ENCODE measurements around the gene SLC22A31. TPM values are rescaled to one million over a fixed set of nuclear protein-coding genes. Genes with fewer than 3 reads are reported as not detected.
A peak's percentile ranks its signal among the peaks of the same experiment; 100 is the strongest.

SLC22A31 gene
- total RNA-seq, 5 donors from 2014 or later (not counting 1 experiment from before 2014, with no cell fraction given): 0.49 to 2.7 (median 1.3) TPM

- ChIA-PET POLR2A (no interaction called here), CTCF (interaction anchor here in 1 of 2 donors (0.5 kb wide), 1 partner anchor 30 kb away, joined by 4 read pairs; no protein-coding TSS in a partner anchor)
- no peak overlapping the region for H3K27ac ChIP-seq (ENCODE audit: low read length)
- peaks cover 9% of the 10 kb centered on the region for H3K36me3 Mint-ChIP-seq
- H3K36me3 ChIP-seq (ENCODE audit: control insufficient read depth in 2 of 2, extremely low read depth in 1 of 2, insufficient read depth in 1 of 2, low read length in 1 of 2): peaks cover 4 to 13% of the 10 kb centered on the region in 2 donors
- no peak overlapping the region for H3K4me3 Mint-ChIP-seq
- H3K4me1 Mint-ChIP-seq: peaks cover 0 to 2% (median 0%) of the 10 kb centered on the region in 3 donors
- H3K4me3 ChIP-seq (ENCODE audit: control insufficient read depth in 1 of 2, extremely low read depth in 1 of 2, low read length in 1 of 2): no peak overlapping the region
- WGBS (ENCODE audit: insufficient coverage): 83% methylated on average over 12 of the region's 19 CpGs
- ATAC-seq (replicated peaks in 1 of 4): no peak
- no peaks in the 10 kb centered on the region for H3K9me3 ChIP-seq
- peaks cover 0 to 2% of the 10 kb centered on the region in 2 experiments for H3K27me3 ChIP-seq (replicated peaks in 1 of 2; ENCODE audit: control insufficient read depth in 2 of 2, extremely low read depth in 1 of 2, insufficient read depth in 2 of 2, low read length in 1 of 2)
- peaks cover 0 to 9% of the 10 kb centered on the region in 2 experiments for H3K4me1 ChIP-seq (ENCODE audit: control insufficient read depth in 1 of 2, extremely low read depth in 1 of 2, insufficient read depth in 2 of 2, low read length in 2 of 2)
- H3K27ac Mint-ChIP-seq: no peak overlapping the region
- no peak for DNase-seq
- no peaks in the 10 kb centered on the region for H3K9me3 Mint-ChIP-seq
- H3K27me3 Mint-ChIP-seq: no peaks in the 10 kb centered on the region
Measured at GRCh38 chr16:89155184-89155679, 45.1 kb downstream of the SLC22A31 start.

GRCh38 chr16:89154390-89155183, 45.8 kb downstream of the SLC22A31 start:
- H3K27ac ChIP-seq (ENCODE audit: low read length): no peak overlapping the region
- no peak overlapping the region for H3K27ac Mint-ChIP-seq

GRCh38 chr16:89153848-89154271, 46.5 kb downstream of the SLC22A31 start:
- Histone ChIP-seq H3K4me3 (ENCODE audit: control insufficient read depth in 1 of 2, extremely low read depth in 1 of 2, low read length in 1 of 2) (no peak overlapping the region), H3K9me3 (no peaks in the 10 kb centered on the region), H3K27ac (ENCODE audit: low read length) (no peak overlapping the region), H3K4me1 (ENCODE audit: control insufficient read depth in 1 of 2, extremely low read depth in 1 of 2, insufficient read depth in 2 of 2, low read length in 2 of 2) (peaks cover 0 to 6% of the 10 kb centered on the region in 2 experiments), H3K27me3 (replicated peaks in 1 of 2; ENCODE audit: control insufficient read depth in 2 of 2, extremely low read depth in 1 of 2, insufficient read depth in 2 of 2, low read length in 1 of 2) (peaks cover 0 to 2% of the 10 kb centered on the region in 2 experiments), H3K36me3 (ENCODE audit: control insufficient read depth in 2 of 2, extremely low read depth in 1 of 2, insufficient read depth in 1 of 2, low read length in 1 of 2) (peaks cover 4 to 20% of the 10 kb centered on the region in 2 donors)
- H3K4me1 Mint-ChIP-seq: peaks cover 0 to 2% (median 0%) of the 10 kb centered on the region in 3 donors
- 93% methylated on average over 17 of the region's 19 CpGs for WGBS (ENCODE audit: insufficient coverage)
- H3K27ac Mint-ChIP-seq: no peak overlapping the region
- CTCF ChIA-PET: no interaction called here
- ATAC-seq (replicated peaks in 1 of 4): peak in 1 of 4 experiments; percentile 14
- H3K4me3 Mint-ChIP-seq: no peak overlapping the region
- peaks cover 3 to 6% (median 5%) of the 10 kb centered on the region in 3 donors for H3K9me3 Mint-ChIP-seq
- POLR2A ChIA-PET: no interaction called here
- no peak for DNase-seq
- H3K27me3 Mint-ChIP-seq: no peaks in the 10 kb centered on the region
- H3K36me3 Mint-ChIP-seq: peaks cover 23% of the 10 kb centered on the region

More at GRCh38 chr16:89154390-89155183, 45.8 kb downstream of the SLC22A31 start:
- ATAC-seq (replicated peaks in 1 of 4): peak in 1 of 4 experiments; percentile 22
- H3K36me3 ChIP-seq (ENCODE audit: control insufficient read depth in 2 of 2, extremely low read depth in 1 of 2, insufficient read depth in 1 of 2, low read length in 1 of 2): peaks cover 4 to 14% of the 10 kb centered on the region in 2 donors
- Mint-ChIP-seq H3K4me3 (no peak overlapping the region), H3K27me3 (no peaks in the 10 kb centered on the region), H3K36me3 (peaks cover 16% of the 10 kb centered on the region), H3K4me1 (peaks cover 0 to 2% (median 0%) of the 10 kb centered on the region in 3 donors), H3K9me3 (no peaks in the 10 kb centered on the region)
- no peak for DNase-seq
- 86% methylated on average over 21 of the region's 24 CpGs for WGBS (ENCODE audit: insufficient coverage)
- peaks cover 0 to 9% of the 10 kb centered on the region in 2 experiments for H3K4me1 ChIP-seq (ENCODE audit: control insufficient read depth in 1 of 2, extremely low read depth in 1 of 2, insufficient read depth in 2 of 2, low read length in 2 of 2)
- no peaks in the 10 kb centered on the region for H3K9me3 ChIP-seq
- H3K27me3 ChIP-seq (replicated peaks in 1 of 2; ENCODE audit: control insufficient read depth in 2 of 2, extremely low read depth in 1 of 2, insufficient read depth in 2 of 2, low read length in 1 of 2): peaks cover 0 to 2% of the 10 kb centered on the region in 2 experiments
- no peak overlapping the region for H3K4me3 ChIP-seq (ENCODE audit: control insufficient read depth in 1 of 2, extremely low read depth in 1 of 2, low read length in 1 of 2)
- ChIA-PET CTCF (no interaction called here), POLR2A (no interaction called here)

- peaks cover 3 to 8% (median 6%) of the 10 kb centered on the region in 3 donors for H3K9me3 Mint-ChIP-seq
- peaks cover 27% of the 10 kb centered on the region for H3K36me3 Mint-ChIP-seq
- peaks cover 4 to 20% of the 10 kb centered on the region in 2 donors for H3K36me3 ChIP-seq (ENCODE audit: control insufficient read depth in 2 of 2, extremely low read depth in 1 of 2, insufficient read depth in 1 of 2, low read length in 1 of 2)
- no peak overlapping the region for H3K4me3 ChIP-seq (ENCODE audit: control insufficient read depth in 1 of 2, extremely low read depth in 1 of 2, low read length in 1 of 2)
- H3K27ac Mint-ChIP-seq: no peak overlapping the region
- peaks cover 0 to 4% of the 10 kb centered on the region in 2 experiments for H3K4me1 ChIP-seq (ENCODE audit: control insufficient read depth in 1 of 2, extremely low read depth in 1 of 2, insufficient read depth in 2 of 2, low read length in 2 of 2)
- H3K27me3 ChIP-seq (replicated peaks in 1 of 2; ENCODE audit: control insufficient read depth in 2 of 2, extremely low read depth in 1 of 2, insufficient read depth in 2 of 2, low read length in 1 of 2): peaks cover 0 to 2% of the 10 kb centered on the region in 2 experiments
- ChIA-PET CTCF (no interaction called here), POLR2A (no interaction called here)
- peak in 2 of 4 experiments; percentile 21 to 26 for ATAC-seq (replicated peaks in 1 of 4)
- peaks cover 0 to 2% (median 0%) of the 10 kb centered on the region in 3 donors for H3K4me1 Mint-ChIP-seq
- no peak for DNase-seq
- H3K4me3 Mint-ChIP-seq: no peak overlapping the region
- H3K27me3 Mint-ChIP-seq: no peaks in the 10 kb centered on the region
- 90% methylated on average over 31 of the region's 41 CpGs for WGBS (ENCODE audit: insufficient coverage)
- H3K9me3 ChIP-seq: no peaks in the 10 kb centered on the region
- H3K27ac ChIP-seq (ENCODE audit: low read length): no peak overlapping the region
Measured at GRCh38 chr16:89152831-89153700, 47.3 kb downstream of the SLC22A31 start.

GRCh38 chr16:89150981-89151380, 49.4 kb downstream of the SLC22A31 start:
- H3K27me3 Mint-ChIP-seq: no peaks in the 10 kb centered on the region
- peaks cover 0 to 5% (median 2%) of the 10 kb centered on the region in 3 donors for H3K4me1 Mint-ChIP-seq

More at GRCh38 chr16:89150981-89151380, 49.4 kb downstream of the SLC22A31 start:
- H3K27me3 ChIP-seq (replicated peaks in 1 of 2; ENCODE audit: control insufficient read depth in 2 of 2, extremely low read depth in 1 of 2, insufficient read depth in 2 of 2, low read length in 1 of 2): no peaks in the 10 kb centered on the region
- Mint-ChIP-seq H3K9me3 (peaks cover 3 to 8% (median 6%) of the 10 kb centered on the region in 3 donors), H3K36me3 (peaks cover 37% of the 10 kb centered on the region), H3K4me3 (no peak overlapping the region), H3K27ac (no peak overlapping the region)
- ATAC-seq (replicated peaks in 1 of 4) (no peak), DNase-seq (no peak)
- ChIA-PET POLR2A (no interaction called here), CTCF (no interaction called here)
- peaks cover 9 to 26% of the 10 kb centered on the region in 2 donors for H3K36me3 ChIP-seq (ENCODE audit: control insufficient read depth in 2 of 2, extremely low read depth in 1 of 2, insufficient read depth in 1 of 2, low read length in 1 of 2)
- no peaks in the 10 kb centered on the region for H3K9me3 ChIP-seq
- no peak overlapping the region for H3K4me3 ChIP-seq (ENCODE audit: control insufficient read depth in 1 of 2, extremely low read depth in 1 of 2, low read length in 1 of 2)
- no peak overlapping the region for H3K27ac ChIP-seq (ENCODE audit: low read length)
- no peaks in the 10 kb centered on the region for H3K4me1 ChIP-seq (ENCODE audit: control insufficient read depth in 1 of 2, extremely low read depth in 1 of 2, insufficient read depth in 2 of 2, low read length in 2 of 2)
- WGBS (ENCODE audit: insufficient coverage): 89% methylated on average over 3 of the region's 8 CpGs
